NT2/D1 (cell line): ENCODE results near the gene TUFT1.

ENCODE experiments used
- SUZ12 ChIP-seq: IDR thresholded peaks from 2 replicates; pipeline ENCODE4 v1.6.1; 2011; ENCODE audit not compliant: insufficient read length, insufficient read depth; ENCODE audit errors: extremely low read depth
- YY1 ChIP-seq: IDR thresholded peaks from 2 replicates; pipeline ENCODE4 v1.6.1; 2011; ENCODE audit not compliant: insufficient read length, insufficient read depth
- ZNF274 ChIP-seq: IDR thresholded peaks from 2 replicates; pipeline ENCODE4 v1.6.1; 2011; ENCODE audit warnings: mild to moderate bottlenecking, low read depth, low read length

GRCh38 chr1:151556052-151556451, 15.9 kb downstream of the TUFT1 start:
- TF ChIP-seq YY1 (no peak), ZNF274 (no peak), SUZ12 (no peak)
